ENCODE results near the gene KCNK10. TPM values are rescaled to one million over a fixed set of nuclear protein-coding genes. Genes with fewer than 3 reads are reported as not detected.

Gene KCNK10
- total RNA-seq, 6 experiments from 2014 or later = not detected

DNA sequence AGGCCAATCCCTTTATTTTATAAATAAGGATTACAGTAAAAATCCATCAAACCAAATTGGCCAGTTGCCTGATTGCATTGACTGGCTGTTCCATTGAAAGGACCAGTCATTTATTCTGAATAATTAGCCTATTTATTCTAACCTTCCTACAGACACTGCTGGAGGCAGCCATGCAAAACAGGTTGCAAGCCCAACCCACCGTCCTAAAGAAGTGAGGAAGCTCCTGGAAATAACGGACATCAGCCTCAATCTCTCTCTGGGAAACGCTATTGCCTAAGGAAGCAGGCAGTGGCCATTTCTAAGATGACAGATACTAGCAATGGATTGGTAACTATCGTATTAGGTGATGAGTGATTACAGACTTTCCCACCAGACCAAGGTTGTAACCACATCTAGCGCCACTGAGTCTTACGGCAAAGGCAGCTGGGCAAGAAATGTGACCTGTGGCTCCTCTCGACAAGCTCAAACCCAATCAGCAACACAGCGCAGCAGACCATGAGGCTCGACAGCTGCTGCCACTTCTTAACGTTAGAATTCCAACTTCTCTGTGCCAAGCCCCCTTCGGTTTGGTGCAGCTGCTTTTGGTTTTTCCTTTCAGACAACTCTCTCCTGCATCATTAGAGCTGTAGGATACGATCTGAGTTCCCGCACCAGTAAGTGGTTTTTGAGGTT lies 134.2 kb downstream of the KCNK10 start:
- DNase-seq (no peak), ATAC-seq (peak; percentile 19 to 59 (median 26))
- 12% methylated on average over 7 of the region's 13 CpGs for WGBS (ENCODE audit: insufficient coverage, low coverage, low lambda C conversion rate, missing lambda C conversion rate)
- H3K27me3 ChIP-seq = no peaks in the 10 kb centered on the region
- peaks cover 0 to 13% (median 0%) of the 10 kb centered on the region in 4 donors for H3K4me1 ChIP-seq
- H3K36me3 ChIP-seq = no peaks in the 10 kb centered on the region
- no peaks in the 10 kb centered on the region for H3K9me3 ChIP-seq
- TF ChIP-seq, protein P1, sequence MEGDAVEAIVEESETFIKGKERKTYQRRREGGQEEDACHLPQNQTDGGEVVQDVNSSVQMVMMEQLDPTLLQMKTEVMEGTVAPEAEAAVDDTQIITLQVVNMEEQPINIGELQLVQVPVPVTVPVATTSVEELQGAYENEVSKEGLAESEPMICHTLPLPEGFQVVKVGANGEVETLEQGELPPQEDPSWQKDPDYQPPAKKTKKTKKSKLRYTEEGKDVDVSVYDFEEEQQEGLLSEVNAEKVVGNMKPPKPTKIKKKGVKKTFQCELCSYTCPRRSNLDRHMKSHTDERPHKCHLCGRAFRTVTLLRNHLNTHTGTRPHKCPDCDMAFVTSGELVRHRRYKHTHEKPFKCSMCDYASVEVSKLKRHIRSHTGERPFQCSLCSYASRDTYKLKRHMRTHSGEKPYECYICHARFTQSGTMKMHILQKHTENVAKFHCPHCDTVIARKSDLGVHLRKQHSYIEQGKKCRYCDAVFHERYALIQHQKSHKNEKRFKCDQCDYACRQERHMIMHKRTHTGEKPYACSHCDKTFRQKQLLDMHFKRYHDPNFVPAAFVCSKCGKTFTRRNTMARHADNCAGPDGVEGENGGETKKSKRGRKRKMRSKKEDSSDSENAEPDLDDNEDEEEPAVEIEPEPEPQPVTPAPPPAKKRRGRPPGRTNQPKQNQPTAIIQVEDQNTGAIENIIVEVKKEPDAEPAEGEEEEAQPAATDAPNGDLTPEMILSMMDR (IDR thresholded peaks at IDR 0.05) = no peak
- TF ChIP-seq POLR2A (IDR thresholded peaks at IDR 0.05) = no peak
- intact Hi-C loops (cut with DNase I) = no loop called here
- H3K27ac ChIP-seq = no peak overlapping the region
- peak overlapping the region; percentile 2 to 36 (median 35) for H3K4me3 ChIP-seq

DNA sequence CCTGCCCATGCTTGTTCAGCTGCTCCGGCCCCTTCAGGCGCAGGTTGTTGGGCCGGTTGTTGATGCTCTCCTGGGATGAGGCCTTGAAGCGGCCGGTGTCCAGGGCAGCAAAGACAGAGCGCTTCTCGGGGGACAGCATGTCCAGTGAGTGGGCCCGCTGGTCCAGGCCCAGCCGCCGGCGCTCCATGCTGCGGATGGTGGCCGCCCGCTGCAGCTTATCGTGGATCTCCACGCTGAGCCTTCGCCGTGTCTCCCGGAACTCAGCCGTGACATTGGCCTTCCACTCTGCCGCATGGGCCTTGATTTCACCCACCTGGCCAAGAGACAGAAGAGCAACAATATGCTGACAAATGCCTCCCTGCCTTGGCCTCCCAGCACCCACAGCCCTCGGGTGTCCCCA lies 137.2 kb downstream of the KCNK10 start:
- Histone ChIP-seq H3K4me1 (peaks cover 0 to 13% (median 0%) of the 10 kb centered on the region in 4 donors), H3K36me3 (no peaks in the 10 kb centered on the region), H3K27me3 (no peaks in the 10 kb centered on the region), H3K27ac (no peak overlapping the region), H3K4me3 (no peak overlapping the region), H3K9me3 (no peaks in the 10 kb centered on the region)
- 100% methylated on average over 2 of the region's 22 CpGs for WGBS (ENCODE audit: insufficient coverage, low coverage, low lambda C conversion rate, missing lambda C conversion rate)
- intact Hi-C loops (cut with DNase I) = no loop called here
- DNase-seq (no peak), ATAC-seq (no peak)
- TF ChIP-seq POLR2A (IDR thresholded peaks at IDR 0.05) = no peak
- TF ChIP-seq, protein P1 (IDR thresholded peaks at IDR 0.05) = no peak

DNA sequence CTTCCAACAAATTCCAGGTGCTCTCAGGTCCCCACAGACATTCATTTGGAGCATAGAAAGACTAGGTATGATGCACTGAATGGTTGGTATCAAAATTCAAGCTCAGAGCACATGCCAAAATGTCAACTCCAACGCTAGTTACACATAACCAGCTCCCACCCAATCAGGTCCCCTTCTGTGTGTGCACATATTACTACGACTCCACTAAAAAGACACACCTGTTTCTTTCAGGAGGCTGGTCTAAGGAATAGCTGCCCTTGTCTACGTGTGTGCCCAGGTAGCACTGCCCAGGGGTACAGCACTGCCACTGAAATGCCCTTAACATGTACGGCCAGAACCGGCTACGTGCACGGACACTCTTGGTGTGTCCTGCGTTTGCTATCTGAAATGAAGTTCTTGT lies 138.1 kb downstream of the KCNK10 start:
- TF ChIP-seq POLR2A (IDR thresholded peaks at IDR 0.05) = no peak
- TF ChIP-seq, protein P1 (IDR thresholded peaks at IDR 0.05) = no peak
- intact Hi-C loops (cut with DNase I) = no loop called here
- H3K9me3 ChIP-seq = no peaks in the 10 kb centered on the region
- peaks cover 0 to 12% (median 0%) of the 10 kb centered on the region in 4 donors for H3K4me1 ChIP-seq
- H3K27me3 ChIP-seq = no peaks in the 10 kb centered on the region
- H3K27ac ChIP-seq = no peak overlapping the region
- 83% methylated on average over 8 of the region's 8 CpGs for WGBS (ENCODE audit: insufficient coverage, low coverage, low lambda C conversion rate, missing lambda C conversion rate)
- DNase-seq = no peak
- no peak for ATAC-seq
- no peak overlapping the region for H3K4me3 ChIP-seq
- no peaks in the 10 kb centered on the region for H3K36me3 ChIP-seq

DNA sequence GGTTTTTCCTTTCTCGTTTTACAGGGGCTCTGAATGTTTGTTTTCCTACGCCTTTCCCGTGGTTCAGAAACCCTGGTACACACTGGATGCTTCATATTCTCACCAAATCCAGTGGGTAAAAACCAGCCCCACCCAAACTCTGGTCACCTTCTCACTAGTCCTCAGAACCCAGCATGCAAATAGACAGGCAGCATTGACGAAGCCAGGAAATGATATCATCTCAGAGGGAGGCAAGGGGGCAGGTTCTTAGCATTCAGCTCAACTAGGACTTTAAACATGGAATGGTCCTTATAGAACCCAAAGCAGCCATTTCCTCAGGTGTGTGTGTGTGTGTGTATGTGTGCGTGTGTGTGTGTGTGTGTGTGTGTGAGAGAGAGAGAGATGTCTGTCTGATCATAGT lies 142.0 kb downstream of the KCNK10 start:
- no peaks in the 10 kb centered on the region for H3K4me1 ChIP-seq
- no peaks in the 10 kb centered on the region for H3K27me3 ChIP-seq
- no peak overlapping the region for H3K27ac ChIP-seq
- H3K4me3 ChIP-seq = no peak overlapping the region
- no peaks in the 10 kb centered on the region for H3K9me3 ChIP-seq
- 66% methylated on average over 4 of the region's 5 CpGs for WGBS (ENCODE audit: insufficient coverage, low coverage, low lambda C conversion rate, missing lambda C conversion rate)
- TF ChIP-seq, protein P1 (IDR thresholded peaks at IDR 0.05) = no peak
- TF ChIP-seq POLR2A (IDR thresholded peaks at IDR 0.05) = no peak
- H3K36me3 ChIP-seq = no peaks in the 10 kb centered on the region
- no peak for ATAC-seq
- no peak for DNase-seq
- intact Hi-C loops (cut with DNase I) = no loop called here
